GM18519 (cell line): ENCODE measurements around the gene PHKA2.

ENCODE experiments used
- ATAC-seq: cut with Tn5 transposase; IDR thresholded peaks from one replicate; pipeline ENCODE4 v1.9.1; 2021; ENCODE audit warnings: mild to moderate bottlenecking, moderate library complexity; ENCODE audit not compliant: unreplicated experiment, low FRiP score

PHKA2 gene

GRCh38 chrX:18933617-18934016 lies 50.3 kb downstream of the PHKA2 start:
- ATAC-seq, result no peak

GRCh38 chrX:18931972-18932371 lies 51.9 kb downstream of the PHKA2 start:
- no peak for ATAC-seq

GRCh38 chrX:18929775-18930174 lies 54.1 kb downstream of the PHKA2 start:
- no peak for ATAC-seq

GRCh38 chrX:18927558-18927957 lies 56.4 kb downstream of the PHKA2 start:
- ATAC-seq, result no peak

- ATAC-seq, result no peak
Observed at GRCh38 chrX:18924507-18925088, 59.3 kb downstream of the PHKA2 start.

GRCh38 chrX:18920566-18920965 lies 63.3 kb downstream of the PHKA2 start:
- no peak for ATAC-seq

GRCh38 chrX:18920079-18920478 lies 63.8 kb downstream of the PHKA2 start:
- ATAC-seq, result no peak

GRCh38 chrX:18917831-18918230 lies 66.1 kb downstream of the PHKA2 start:
- no peak for ATAC-seq

- ATAC-seq, result no peak
Observed at GRCh38 chrX:18906286-18906685, 77.6 kb downstream of the PHKA2 start.

GRCh38 chrX:18900401-18900976 lies 83.4 kb downstream of the PHKA2 start:
- no peak for ATAC-seq

GRCh38 chrX:18899796-18900380 lies 84.0 kb downstream of the PHKA2 start:
- ATAC-seq, result no peak

GRCh38 chrX:18898492-18898891 lies 85.4 kb downstream of the PHKA2 start:
- ATAC-seq, result no peak

GRCh38 chrX:18898091-18898490 lies 85.8 kb downstream of the PHKA2 start:
- no peak for ATAC-seq

GRCh38 chrX:18897611-18898010 lies 86.3 kb downstream of the PHKA2 start:
- no peak for ATAC-seq

GRCh38 chrX:18896680-18897544 lies 87.0 kb downstream of the PHKA2 start:
- ATAC-seq, result no peak

GRCh38 chrX:18895189-18895951 lies 88.5 kb downstream of the PHKA2 start:
- no peak for ATAC-seq

GRCh38 chrX:18894156-18894555 lies 89.8 kb downstream of the PHKA2 start:
- no peak for ATAC-seq

- no peak for ATAC-seq
Observed at GRCh38 chrX:18893536-18893935, 90.4 kb downstream of the PHKA2 start.

GRCh38 chrX:18892899-18893298 lies 91.0 kb downstream of the PHKA2 start:
- ATAC-seq, result no peak

GRCh38 chrX:18891548-18891945 lies 92.4 kb downstream of the PHKA2 start:
- no peak for ATAC-seq
